ENCODE data around the gene THOC6. TPM values are rescaled to one million over a fixed set of nuclear protein-coding genes. Genes with fewer than 3 reads are reported as not detected.

The THOC6 gene
- polyA plus RNA-seq, 2 of the 4 experiments (the other 2 are of a cell fraction) = 32.5 to 53.2 TPM

- peak; percentile 88 for TF ChIP-seq MAX (IDR thresholded peaks at IDR 0.05)
- no peak for TF ChIP-seq EHF (CRISPR knock-in tag; IDR thresholded peaks at IDR 0.05)
- peak; percentile 70; the same call in 1 of the 2 replicates for TF ChIP-seq TP53 (CRISPR knock-in tag; IDR thresholded peaks at IDR 0.05)
- TF ChIP-seq PBX3 (IDR thresholded peaks at IDR 0.05) = no peak
- peak; percentile 34 for TF ChIP-seq POLR2A (IDR thresholded peaks at IDR 0.05; ENCODE audit: low read length)
- 0 out of 5 replicates have a peak, but pooled peaks of 1 of the 2 experiments have one; percentile 25 for TF ChIP-seq JUN (IDR thresholded peaks at IDR 0.05)
- TF ChIP-seq NPAS2 (CRISPR knock-in tag; IDR thresholded peaks at IDR 0.05; ENCODE audit: borderline replicate concordance) = no peak
- TF ChIP-seq RAD21 (conservative IDR thresholded peaks at IDR 0.05 in 1 of 2, IDR thresholded peaks at IDR 0.05 in 1 of 2) = peak; percentile 64 to 86; a peak in 4 of 5 replicates
- TF ChIP-seq CTCF (IDR thresholded peaks at IDR 0.05) = peak; percentile 90
- no peak for TF ChIP-seq SREBF2 (IDR thresholded peaks at IDR 0.05)
- TF ChIP-seq MYC (IDR thresholded peaks at IDR 0.05; ENCODE audit: borderline replicate concordance, low read length) = 0 out of 2 replicates have a peak, but pooled peaks have one; percentile 51
- no peak for TF ChIP-seq FOSL2 (IDR thresholded peaks at IDR 0.05)
- peak; percentile 8; the same call in 1 of the 2 replicates for TF ChIP-seq FOSL2 (CRISPR knock-in tag; IDR thresholded peaks at IDR 0.05)
- TF ChIP-seq E2F6 (IDR thresholded peaks at IDR 0.05; ENCODE audit: borderline replicate concordance, low read depth) = peak; percentile 41; the same call in 1 of the 2 replicates
- TF ChIP-seq REST (IDR thresholded peaks at IDR 0.05) = peak; percentile 79
- TF ChIP-seq SMC3 (IDR thresholded peaks at IDR 0.05) = peak; percentile 58
- peak; percentile 77 for TF ChIP-seq CHD2 (IDR thresholded peaks at IDR 0.05; ENCODE audit: low read length, partially characterized antibody)
- H3K4me2 ChIP-seq = peak overlapping the region; percentile 81
- ChIA-PET POLR2A (interaction anchor here (1.3 kb wide), 1 partner anchor 36 kb away, joined by 5 read pairs; the partner anchor contains the start of gene TNFRSF12A), CTCF (interaction anchor here (0.8 to 3.9 kb wide), 10 partner anchors 10 to 215 kb away, joined by 3 to 18 read pairs (median 4); no protein-coding TSS in a partner anchor)
- peak; percentile 81 to 91 for DNase-seq (ENCODE audit: low read depth in 1 of 2, low spot score in 1 of 2)
- H3K9me3 ChIP-seq = no peaks in the 10 kb centered on the region
- 8% methylated on average over 35 of the region's 42 CpGs for WGBS (ENCODE audit: missing lambda C conversion rate)
- ATAC-seq = peak; percentile 69 to 74
- no peak for FAIRE-seq
- H3K27ac ChIP-seq = peak overlapping the region; percentile 70 to 84
- H3K4me3 ChIP-seq = peak overlapping the region; percentile 36
- H3K4me1 ChIP-seq = peaks cover 18% of the 10 kb centered on the region; the same call in 2 of the 3 replicates
These were observed 40.1 kb upstream of the THOC6 start for GRCh38 chr16:2983706-2984136.

- ATAC-seq = no peak
- H3K4me2 ChIP-seq = no peak overlapping the region
- FAIRE-seq = no peak
- no peak for DNase-seq (ENCODE audit: low read depth in 1 of 2, low spot score in 1 of 2)
- 79% methylated on average over 5 of the region's 9 CpGs for WGBS (ENCODE audit: missing lambda C conversion rate)
- TF ChIP-seq HOXA7 (CRISPR knock-in tag; IDR thresholded peaks at IDR 0.05) (no peak), SREBF2 (IDR thresholded peaks at IDR 0.05) (no peak), POLR2AphosphoS2 (conservative IDR thresholded peaks at IDR 0.05; ENCODE audit: low read length) (no peak), MAX (IDR thresholded peaks at IDR 0.05) (no peak), FOSB (CRISPR knock-in tag; IDR thresholded peaks at IDR 0.05) (no peak), CHD2 (IDR thresholded peaks at IDR 0.05; ENCODE audit: low read length, partially characterized antibody) (no peak), HES2 (IDR thresholded peaks at IDR 0.05) (no peak), CBX8 (IDR thresholded peaks at IDR 0.05) (no peak), NPAS2 (CRISPR knock-in tag; IDR thresholded peaks at IDR 0.05; ENCODE audit: borderline replicate concordance) (no peak)
- no peak overlapping the region for H3K27ac ChIP-seq
- POLR2A ChIA-PET = no interaction called here
- CTCF ChIA-PET = interaction anchor here (1.0 to 2.3 kb wide), 8 partner anchors 8 to 59 kb away, joined by 3 to 10 read pairs (median 4); no protein-coding TSS in a partner anchor
- H3K4me1 ChIP-seq = peaks cover 14% of the 10 kb centered on the region; the same call in 2 of the 3 replicates
- H3K9me3 ChIP-seq = no peaks in the 10 kb centered on the region
- no peak overlapping the region for H3K4me3 ChIP-seq
These were observed 38.4 kb upstream of the THOC6 start for GRCh38 chr16:2985462-2985861.
